GM23248 (cell line): ENCODE measurements around the gene HRC. TPM values are rescaled to one million over a fixed set of nuclear protein-coding genes. Genes with fewer than 3 reads are reported as not detected.

Source experiments
- DNase-seq: peaks from one replicate; pipeline ENCODE4 v3.0.0-alpha.2; 2015
- H2AFZ ChIP-seq: fragments of 200-600 bp; sonication (generic); 2 replicates; pipeline ENCODE4 v1.6.1; 2016; ENCODE audit warnings: antibody characterized with exemption
- H3F3A ChIP-seq: fragments of 200-600 bp; sonication (generic); 2 replicates; pipeline ENCODE4 v1.6.1; 2016; ENCODE audit warnings: mild to moderate bottlenecking, antibody characterized with exemption, mixed run types; ENCODE audit not compliant: insufficient read depth
- H3K27ac ChIP-seq: fragments of 200-600 bp; sonication (generic); 2 replicates; pipeline ENCODE4 v1.5.1; 2016; ENCODE audit warnings: mild to moderate bottlenecking
- H3K27me3 ChIP-seq: fragments of 200-600 bp; sonication (generic); replicated peaks from 2 replicates; pipeline ENCODE4 v1.6.1; 2016; ENCODE audit warnings: mild to moderate bottlenecking; ENCODE audit not compliant: insufficient read depth
- H3K36me3 ChIP-seq: fragments of 200-600 bp; sonication (generic); 2 replicates; pipeline ENCODE4 v1.6.1; 2016; ENCODE audit warnings: low read depth, mild to moderate bottlenecking
- H3K4me1 ChIP-seq: fragments of 200-600 bp; sonication (generic); 2 replicates; pipeline ENCODE4 v1.6.1; 2016; ENCODE audit warnings: mild to moderate bottlenecking; ENCODE audit not compliant: insufficient read depth
- H3K4me2 ChIP-seq: fragments of 200-600 bp; sonication (generic); one replicate; pipeline ENCODE4 v1.6.1; 2016; ENCODE audit warnings: mild to moderate bottlenecking; ENCODE audit not compliant: unreplicated experiment
- H3K4me3 ChIP-seq: fragments of 200-600 bp; sonication (generic); 2 replicates; pipeline ENCODE4 v1.5.1; 2016; ENCODE audit warnings: mild to moderate bottlenecking
- H3K79me2 ChIP-seq: fragments of 200-600 bp; sonication (generic); 2 replicates; pipeline ENCODE4 v1.6.1; 2016; ENCODE audit warnings: mild to moderate bottlenecking; ENCODE audit not compliant: insufficient read depth
- H3K9ac ChIP-seq: fragments of 200-600 bp; sonication (generic); 2 replicates; pipeline ENCODE4 v1.6.1; 2016; ENCODE audit warnings: mild to moderate bottlenecking
- H3K9me2 ChIP-seq: fragments of 200-600 bp; sonication (generic); 2 replicates; pipeline ENCODE4 v1.6.1; 2016; ENCODE audit warnings: mixed run types, mild to moderate bottlenecking, moderate library complexity; ENCODE audit not compliant: insufficient read depth
- H3K9me3 ChIP-seq: fragments of 200-600 bp; sonication (generic); one replicate; pipeline ENCODE4 v1.6.1; 2017; ENCODE audit warnings: low read depth
- H4K20me1 ChIP-seq: fragments of 200-600 bp; sonication (generic); 2 replicates; pipeline ENCODE4 v1.6.0; 2016; ENCODE audit not compliant: insufficient read depth
- EZH2 ChIP-seq: fragments of 200-600 bp; sonication (generic); IDR thresholded peaks from 2 replicates; pipeline ENCODE4 v1.6.1; 2018; ENCODE audit warnings: antibody characterized with exemption, mild to moderate bottlenecking; ENCODE audit not compliant: insufficient read depth, poor library complexity, severe bottlenecking
- EZH2phosphoT487 ChIP-seq: fragments of 200-600 bp; sonication (generic); IDR thresholded peaks from 2 replicates; pipeline ENCODE4 v1.6.1; 2018; ENCODE audit warnings: antibody characterized with exemption, moderate library complexity, mild to moderate bottlenecking, low read depth; ENCODE audit not compliant: insufficient read depth
- WGBS, 2 experiments: methylation state at CpG; one replicate each; pipeline ENCODE4 v1.1.6; 2015 to 2017; ENCODE audit warnings: low lambda C conversion rate in 2 of 2, low coverage in 1 of 2; ENCODE audit errors: missing lambda C conversion rate in 2 of 2; 5-methylcytosine and 5-hydroxymethylcytosine counted together
- in situ Hi-C: fragments of 300-500 bp; cut with MboI; formaldehyde crosslinking; loops from 2 replicates; pipeline ENCODE4 v1.15.0; 2020
- polyA plus RNA-seq: library from polyadenylated mRNA; unstranded; fragments of >200 nt; fragmentation: Nextera tagmentation; extraction: Ambion mirVana; gene quantifications from 2 replicates; pipeline ENCODE4 v1.2.1, GENCODE V29; 2016
- total RNA-seq: library from RNA; depleted of rRNA; stranded (reverse); fragments of >200 nt; shearing (Covaris generic); gene quantifications from 2 replicates; pipeline ENCODE4 v1.2.3, GENCODE V29; 2014

Gene HRC
- total and polyA plus RNA-seq, 2 experiments from 2014 or later, result not detected

GRCh38 chr19:49110567-49110966 is 44.6 kb downstream of the HRC start:
- no peaks in the 10 kb centered on the region; the same call in 1 of the 2 replicates for H4K20me1 ChIP-seq
- H3K4me3 ChIP-seq, result no peak overlapping the region
- H3K4me2 ChIP-seq, result no peak overlapping the region
- 0 to 2% methylated on average over 3 of the region's 3 CpGs for WGBS, 2 experiments
- no peaks in the 10 kb centered on the region for H3K79me2 ChIP-seq
- no peaks in the 10 kb centered on the region for H3K9me2 ChIP-seq
- in situ Hi-C loops, result no loop called here
- peaks cover 18% of the 10 kb centered on the region; the same call in 1 of the 2 replicates for H3K36me3 ChIP-seq
- no peak overlapping the region for H2AFZ ChIP-seq
- peaks cover 13% of the 10 kb centered on the region for H3K4me1 ChIP-seq
- peak; percentile 79 for DNase-seq
- peak overlapping the region; percentile 41; the same call in 1 of the 2 replicates for H3K9ac ChIP-seq
- no peaks in the 10 kb centered on the region for H3K27me3 ChIP-seq
- peak overlapping the region; percentile 55 for H3K27ac ChIP-seq
- TF ChIP-seq EZH2phosphoT487 (no peak), EZH2 (no peak)
- H3K9me3 ChIP-seq, result no peaks in the 10 kb centered on the region
- peaks cover 46% of the 10 kb centered on the region for H3F3A ChIP-seq

GRCh38 chr19:49109569-49110233 is 45.5 kb downstream of the HRC start:
- in situ Hi-C loops, result no loop called here
- peak overlapping the region; percentile 55 for H3K27ac ChIP-seq
- H3K36me3 ChIP-seq, result peaks cover 24% of the 10 kb centered on the region; the same call in 1 of the 2 replicates
- no peaks in the 10 kb centered on the region; the same call in 1 of the 2 replicates for H4K20me1 ChIP-seq
- peaks cover 47% of the 10 kb centered on the region for H3F3A ChIP-seq
- H3K9ac ChIP-seq, result 0 out of 2 replicates have a peak overlapping the region, but pooled peaks have one; percentile 41
- H3K4me1 ChIP-seq, result peaks cover 13% of the 10 kb centered on the region
- H3K9me2 ChIP-seq, result no peaks in the 10 kb centered on the region
- WGBS, 2 experiments, result 95 to 96% methylated on average over 8 of the region's 8 CpGs
- H3K4me2 ChIP-seq, result no peak overlapping the region
- no peaks in the 10 kb centered on the region for H3K27me3 ChIP-seq
- DNase-seq, result no peak
- no peaks in the 10 kb centered on the region for H3K9me3 ChIP-seq
- TF ChIP-seq EZH2phosphoT487 (no peak), EZH2 (no peak)
- no peak overlapping the region for H2AFZ ChIP-seq
- H3K4me3 ChIP-seq, result no peak overlapping the region
- H3K79me2 ChIP-seq, result peaks cover 5% of the 10 kb centered on the region; the same call in 1 of the 2 replicates

- TF ChIP-seq EZH2 (no peak), EZH2phosphoT487 (no peak)
- Histone ChIP-seq H3K4me2 (no peak overlapping the region), H3K27me3 (no peaks in the 10 kb centered on the region)
These were observed 46.1 kb downstream of the HRC start for GRCh38 chr19:49109051-49109450.

GRCh38 chr19:49107625-49108459 is 47.4 kb downstream of the HRC start:
- no peaks in the 10 kb centered on the region for H3K9me2 ChIP-seq
- H3F3A ChIP-seq, result peaks cover 47% of the 10 kb centered on the region
- H3K27me3 ChIP-seq, result no peaks in the 10 kb centered on the region
- no peak overlapping the region for H3K4me2 ChIP-seq
- in situ Hi-C loops, result no loop called here
- no peak overlapping the region for H3K9ac ChIP-seq
- no peak overlapping the region for H3K27ac ChIP-seq
- H2AFZ ChIP-seq, result no peak overlapping the region
- 93 to 95% methylated on average over 20 to 93 of the region's 93 CpGs for WGBS, 2 experiments
- H3K79me2 ChIP-seq, result peaks cover 5% of the 10 kb centered on the region; the same call in 1 of the 2 replicates
- no peak overlapping the region for H3K4me3 ChIP-seq
- TF ChIP-seq EZH2phosphoT487, result no peak
- TF ChIP-seq EZH2, result no peak
- peaks cover 13% of the 10 kb centered on the region for H3K4me1 ChIP-seq
- H3K36me3 ChIP-seq, result peaks cover 28% of the 10 kb centered on the region; the same call in 1 of the 2 replicates
- H3K9me3 ChIP-seq, result no peaks in the 10 kb centered on the region
- no peaks in the 10 kb centered on the region; the same call in 1 of the 2 replicates for H4K20me1 ChIP-seq
- no peak for DNase-seq

More at GRCh38 chr19:49109051-49109450, 46.1 kb downstream of the HRC start:
- H4K20me1 ChIP-seq, result no peaks in the 10 kb centered on the region; the same call in 1 of the 2 replicates
- H3K9me3 ChIP-seq, result no peaks in the 10 kb centered on the region
- H3K79me2 ChIP-seq, result peaks cover 5% of the 10 kb centered on the region; the same call in 1 of the 2 replicates
- H3K9ac ChIP-seq, result no peak overlapping the region
- no peak overlapping the region for H2AFZ ChIP-seq
- no peak overlapping the region for H3K27ac ChIP-seq
- peaks cover 26% of the 10 kb centered on the region; the same call in 1 of the 2 replicates for H3K36me3 ChIP-seq
- in situ Hi-C loops, result no loop called here
- no peak overlapping the region for H3K4me3 ChIP-seq
- DNase-seq, result no peak
- H3K9me2 ChIP-seq, result no peaks in the 10 kb centered on the region
- peaks cover 47% of the 10 kb centered on the region for H3F3A ChIP-seq
- 78 to 79% methylated on average over 5 of the region's 5 CpGs for WGBS, 2 experiments
- H3K4me1 ChIP-seq, result peaks cover 13% of the 10 kb centered on the region
